GM04503 (cell line): ENCODE results near the gene DNM1.

Experiments
- DNase-seq: peaks from one replicate; pipeline ENCODE4 v3.0.0-alpha.2; 2012; ENCODE audit warnings: low read depth

Gene DNM1

DNA sequence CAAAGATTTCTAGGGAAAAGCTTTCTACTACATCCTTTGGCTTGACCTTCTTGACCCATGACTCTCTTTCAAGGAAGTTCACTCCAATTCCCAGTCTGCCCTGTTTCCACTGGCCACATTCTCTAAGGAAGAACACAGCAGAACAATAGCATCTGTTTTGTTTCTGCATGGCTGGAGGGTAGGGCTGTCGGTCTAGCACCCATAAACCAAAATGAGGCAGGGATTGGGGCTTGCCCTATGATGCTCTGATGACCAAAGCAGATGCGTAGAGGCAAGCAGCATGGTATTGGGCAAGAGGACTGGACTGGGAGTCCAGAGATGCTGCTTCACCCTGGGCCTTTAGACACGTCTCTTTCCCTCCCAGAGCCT lies 48.5 kb downstream of the DNM1 start:
- DNase-seq, result no peak

DNA sequence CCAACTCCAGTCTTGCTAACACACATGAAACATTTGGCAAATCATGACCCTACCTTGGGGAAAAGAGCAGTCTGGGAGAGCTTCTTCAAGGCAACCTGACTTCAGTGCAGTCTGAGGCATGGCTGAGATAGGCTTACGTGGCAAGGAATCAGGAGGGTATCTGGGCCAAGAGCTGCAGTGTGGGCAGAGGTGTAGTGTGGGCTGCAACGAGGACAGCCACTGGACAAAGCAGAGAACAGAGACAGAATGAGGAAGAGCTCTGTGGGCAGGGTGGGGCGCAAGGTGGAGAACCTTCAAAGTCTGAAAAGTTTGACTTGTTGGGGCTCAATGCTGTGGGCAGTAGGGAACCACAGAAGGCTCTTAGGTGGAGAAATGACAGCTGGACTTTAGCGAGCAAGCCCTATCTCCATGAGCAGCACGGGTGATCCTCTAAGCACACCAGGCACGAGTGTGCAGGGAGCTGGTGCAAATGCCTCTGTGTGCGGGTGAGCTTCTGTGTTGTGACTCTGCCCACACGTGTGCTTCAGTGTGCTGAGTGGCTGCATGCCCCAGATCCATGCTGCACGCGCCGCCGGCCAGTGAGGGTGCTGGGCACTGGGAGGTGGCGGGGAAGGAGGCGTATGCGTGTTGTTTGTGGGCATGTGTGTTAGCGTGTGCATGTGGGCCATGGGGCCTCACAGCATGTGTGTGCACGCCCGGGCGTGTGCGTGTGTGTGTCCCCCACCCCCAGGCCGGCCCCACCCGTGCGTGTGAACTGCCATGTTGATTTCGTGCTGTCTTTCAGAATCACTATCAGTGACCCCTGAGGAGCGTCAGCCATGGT lies 49.3 kb downstream of the DNM1 start:
- no peak for DNase-seq

DNA sequence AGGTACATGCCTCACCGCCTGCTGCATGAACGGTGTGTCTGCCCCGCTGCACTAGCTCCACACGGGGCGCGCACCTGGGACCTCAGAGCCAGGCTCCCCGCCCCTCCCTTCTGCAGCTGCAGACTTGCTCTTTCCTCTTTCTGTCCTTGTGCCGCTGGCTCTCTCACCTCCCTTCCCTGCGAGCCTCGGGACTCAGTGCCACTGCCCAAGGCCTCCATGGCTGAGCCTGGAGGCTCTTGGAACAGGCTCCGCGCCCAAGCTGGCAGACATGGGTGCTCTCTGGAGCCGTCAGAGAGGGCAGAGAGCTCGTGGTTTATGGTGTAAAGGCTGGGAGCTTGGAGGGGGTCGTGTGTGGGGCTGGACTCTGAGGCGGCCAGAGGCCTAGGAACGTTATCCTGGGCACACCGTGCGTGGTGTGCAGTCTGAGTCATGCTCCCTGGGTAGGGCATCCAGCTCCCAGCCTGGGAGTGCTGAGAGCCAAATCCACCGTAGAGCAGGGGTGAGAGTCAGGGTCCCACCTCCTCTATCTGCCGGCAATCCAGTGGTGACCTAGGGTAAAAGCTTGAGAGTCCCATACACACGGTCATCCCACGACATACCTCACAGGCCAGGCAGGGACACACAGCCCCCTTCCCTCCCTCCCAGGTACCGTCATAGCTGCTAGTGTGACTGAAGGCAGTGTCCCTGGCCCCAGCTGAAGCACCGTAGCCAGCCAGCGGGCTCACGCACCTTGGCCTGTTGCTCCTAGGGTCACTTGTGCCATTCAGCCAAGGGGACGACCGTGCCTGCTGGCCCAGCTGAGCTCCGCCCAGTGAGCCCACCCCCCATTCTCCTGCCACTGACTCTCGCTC lies 50.2 kb downstream of the DNM1 start:
- DNase-seq, result no peak

DNA sequence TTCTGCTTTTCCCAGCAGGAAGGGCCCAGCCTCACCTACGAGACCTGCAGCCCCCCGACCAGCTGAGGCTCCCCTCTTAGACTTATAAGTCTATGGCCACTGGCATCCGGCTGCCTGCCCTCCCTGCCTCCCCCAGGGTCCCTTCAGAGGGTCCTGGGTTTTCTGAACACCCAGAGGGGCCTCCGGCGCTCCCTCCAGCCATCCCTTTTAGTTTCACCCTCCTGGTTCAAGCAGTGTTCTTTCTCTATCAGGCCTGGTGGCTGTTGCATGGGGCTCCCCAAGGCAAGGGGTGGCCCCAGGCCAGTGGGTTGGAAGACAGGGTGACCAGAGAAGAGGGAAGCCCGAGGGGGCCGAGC lies 50.8 kb downstream of the DNM1 start:
- no peak for DNase-seq

DNA sequence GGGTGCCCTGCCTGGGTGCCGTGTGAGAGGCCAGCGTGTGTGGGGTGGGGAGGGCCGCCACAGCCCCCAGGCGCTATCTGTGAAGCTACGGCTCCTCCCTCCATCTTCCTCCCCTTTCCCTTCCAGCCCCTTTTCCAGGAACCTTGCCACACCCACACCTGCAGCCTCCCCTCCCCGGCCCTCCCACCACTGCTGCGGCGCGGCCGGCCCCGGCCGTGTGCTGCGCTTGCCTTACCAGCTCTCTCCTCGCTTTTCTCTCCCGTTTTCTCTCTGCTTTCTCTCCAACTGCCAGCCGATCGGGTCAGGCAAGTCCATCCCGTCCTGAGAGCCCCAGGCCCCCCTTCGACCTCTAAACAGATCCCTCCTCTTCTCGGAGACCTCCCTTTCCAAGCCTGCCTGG lies 51.2 kb downstream of the DNM1 start:
- no peak for DNase-seq

DNA sequence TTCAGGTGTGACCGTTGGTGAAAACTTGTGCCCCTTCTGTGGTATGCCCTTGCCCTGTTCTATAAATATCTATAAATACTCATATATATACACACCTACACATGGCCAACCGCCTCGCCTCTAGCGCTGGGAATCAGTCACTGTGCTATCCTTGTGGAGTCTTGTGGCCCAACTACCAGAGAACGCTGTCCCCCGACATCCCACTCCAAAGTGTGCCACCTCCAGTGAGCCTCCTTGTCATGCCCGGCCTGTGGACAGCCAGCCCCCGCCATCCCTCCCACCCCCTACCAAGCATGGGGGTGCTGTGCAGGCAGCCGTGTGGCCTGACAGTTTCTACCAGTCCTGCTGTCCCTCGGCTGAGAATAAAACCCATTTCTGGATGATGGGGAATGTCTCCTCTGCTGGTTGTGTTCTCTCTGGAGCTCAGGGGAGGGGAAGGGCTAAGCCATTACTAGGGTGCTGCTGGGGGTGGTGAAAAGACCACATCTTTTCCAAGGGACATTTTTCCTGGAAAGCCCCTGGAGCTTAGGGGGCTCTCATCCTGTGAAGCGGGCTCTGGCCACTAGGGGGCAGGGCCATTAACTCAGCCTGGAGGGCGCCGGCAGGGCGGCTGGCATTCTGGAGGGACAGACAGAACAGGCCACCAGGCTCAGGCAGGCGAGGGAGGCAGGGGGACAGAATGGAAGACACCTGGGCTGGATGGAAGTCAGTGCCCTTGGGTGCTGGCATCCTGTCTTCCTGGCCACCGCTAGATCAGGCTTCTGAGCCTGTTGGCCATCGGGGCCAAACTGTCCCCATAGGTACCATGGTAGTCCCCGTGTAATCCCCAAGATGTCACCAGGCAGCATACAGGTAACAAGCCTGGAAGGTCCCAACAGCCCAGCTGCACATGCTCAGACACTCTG lies 51.9 kb downstream of the DNM1 start:
- DNase-seq, result no peak

DNA sequence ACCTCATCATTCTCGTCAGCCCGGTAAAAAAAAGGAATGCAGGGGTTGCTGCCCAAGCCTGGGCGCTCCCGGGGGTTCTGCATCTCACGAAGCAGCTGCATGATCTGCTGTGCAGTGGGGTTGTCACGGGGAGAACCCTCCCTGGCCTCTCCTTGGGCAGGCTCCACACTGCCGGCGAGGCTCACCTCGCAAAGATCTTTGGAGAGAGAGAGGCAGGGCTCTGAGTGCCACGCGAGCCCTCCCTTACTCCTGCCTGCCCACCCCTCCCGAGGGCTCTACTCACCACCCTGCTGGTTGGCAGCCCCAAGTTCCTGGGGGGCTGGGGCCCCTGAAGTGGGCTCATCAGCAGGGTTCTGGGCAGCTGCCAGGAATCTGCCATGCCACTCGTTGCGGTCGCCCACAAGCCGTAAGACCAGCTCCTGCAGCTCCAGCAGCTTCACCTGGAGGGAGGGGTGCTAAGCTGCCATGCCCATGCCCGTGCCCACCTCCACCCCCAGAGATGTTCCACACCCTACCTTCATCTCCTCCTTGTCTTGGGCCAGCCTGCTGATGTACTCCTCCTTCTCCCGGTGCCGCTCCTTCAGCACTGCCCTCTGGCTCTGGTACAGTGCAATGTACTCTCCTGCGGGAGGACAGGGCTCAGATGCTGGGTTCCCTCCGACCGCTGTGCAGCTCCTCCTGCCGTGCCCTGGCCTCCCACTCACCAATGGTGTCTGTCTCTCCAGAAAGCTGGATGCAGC lies 54.1 kb downstream of the DNM1 start:
- DNase-seq, result no peak

DNA sequence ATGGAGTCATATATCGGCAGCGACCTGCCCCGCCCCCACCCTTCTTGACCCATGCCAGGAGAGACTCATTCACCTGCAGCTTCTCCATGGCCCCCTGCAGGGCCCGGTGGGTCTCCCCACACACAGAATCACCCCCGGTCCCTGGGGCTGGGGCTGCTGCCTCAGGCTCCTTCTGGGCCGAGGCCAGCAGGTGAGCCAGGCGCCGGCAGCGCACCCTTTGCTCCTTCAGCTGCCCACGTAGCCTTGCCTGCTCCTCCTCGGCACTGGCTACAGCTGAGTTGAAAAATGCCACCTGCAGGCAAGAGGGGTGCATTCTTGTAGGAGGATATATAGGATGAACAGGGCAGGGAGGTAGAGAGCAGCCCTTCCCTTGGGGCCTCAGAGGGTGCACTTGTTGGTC lies 54.7 kb downstream of the DNM1 start:
- DNase-seq, result no peak

DNA sequence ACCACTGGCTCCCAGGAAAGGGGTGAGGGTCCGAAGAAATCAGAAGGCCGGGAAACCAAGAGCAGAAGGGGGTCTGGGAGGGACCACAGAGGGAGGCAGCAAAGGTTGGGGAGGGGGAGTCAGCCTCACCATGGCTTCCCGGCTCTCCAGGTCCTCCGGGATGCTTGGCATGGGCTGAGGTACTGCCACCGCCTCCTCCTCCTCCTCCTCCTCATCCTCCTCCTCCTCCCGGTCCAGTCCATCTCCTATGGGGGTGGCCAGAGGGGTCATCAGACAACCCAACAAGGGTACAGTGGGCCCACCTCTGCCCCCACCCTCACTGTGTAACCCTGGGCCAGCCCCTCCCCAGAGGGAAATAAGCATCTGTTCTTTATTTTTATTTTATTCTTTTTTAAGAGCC lies 55.1 kb downstream of the DNM1 start:
- DNase-seq, result no peak

DNA sequence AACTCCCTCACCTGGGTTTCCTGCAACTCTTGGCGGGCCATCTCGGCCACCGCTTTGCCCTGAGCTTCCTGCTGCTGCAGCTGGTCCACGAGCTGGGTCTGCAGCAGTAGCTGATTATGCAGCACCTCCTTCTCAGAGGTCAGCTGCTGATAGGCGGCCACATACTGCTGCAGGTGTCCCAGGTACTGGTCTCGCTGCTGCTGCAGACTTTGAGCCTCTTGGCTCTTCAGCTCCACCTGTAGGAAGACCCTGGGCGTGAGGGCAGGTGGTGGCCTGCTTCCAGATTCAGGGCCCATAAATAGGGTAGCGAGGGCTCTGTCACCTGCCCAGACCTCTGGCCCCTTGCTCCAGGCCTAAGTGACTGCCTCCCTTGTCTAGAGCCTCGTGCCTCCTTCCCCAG lies 56.0 kb downstream of the DNM1 start:
- no peak for DNase-seq

DNA sequence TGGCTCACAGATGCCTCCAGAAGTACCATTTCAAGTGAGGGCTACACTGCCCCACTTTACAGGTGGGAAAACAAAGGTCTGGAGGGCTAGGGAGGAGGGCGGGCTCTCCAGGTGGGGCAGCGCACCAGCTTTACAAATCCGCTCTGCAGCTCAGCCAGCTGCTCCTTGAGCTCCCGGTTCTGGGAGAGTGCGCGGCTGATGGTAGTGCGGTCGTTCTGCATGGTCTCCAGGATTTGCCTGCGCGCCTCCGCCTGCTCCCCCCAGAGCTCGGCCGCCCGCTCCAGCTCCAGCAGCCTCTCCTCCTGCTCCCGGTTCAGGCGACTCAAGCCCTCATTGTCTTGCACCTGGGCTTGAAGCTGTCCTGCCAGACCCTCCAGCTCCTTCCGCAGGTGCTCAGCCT lies 57.2 kb downstream of the DNM1 start:
- DNase-seq, result no peak

DNA sequence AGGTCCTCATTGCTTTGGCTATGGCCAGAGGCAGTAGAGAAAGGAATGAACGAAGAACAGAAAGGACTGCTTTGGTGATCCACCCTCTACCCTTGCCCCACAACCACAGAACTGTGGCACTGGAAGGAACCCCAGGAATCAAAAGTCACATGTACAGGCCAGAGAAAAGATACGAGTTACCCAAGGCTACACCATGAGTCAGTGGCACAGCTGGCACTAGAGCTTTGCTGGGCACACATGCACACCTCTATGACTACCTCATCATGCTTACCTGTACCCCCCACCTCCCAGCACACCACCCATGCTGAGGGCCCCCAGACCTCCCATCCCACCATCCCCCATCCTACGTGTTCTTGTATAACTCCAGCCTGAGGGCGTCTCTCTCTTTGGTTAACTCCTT lies 59.5 kb downstream of the DNM1 start:
- no peak for DNase-seq

DNA sequence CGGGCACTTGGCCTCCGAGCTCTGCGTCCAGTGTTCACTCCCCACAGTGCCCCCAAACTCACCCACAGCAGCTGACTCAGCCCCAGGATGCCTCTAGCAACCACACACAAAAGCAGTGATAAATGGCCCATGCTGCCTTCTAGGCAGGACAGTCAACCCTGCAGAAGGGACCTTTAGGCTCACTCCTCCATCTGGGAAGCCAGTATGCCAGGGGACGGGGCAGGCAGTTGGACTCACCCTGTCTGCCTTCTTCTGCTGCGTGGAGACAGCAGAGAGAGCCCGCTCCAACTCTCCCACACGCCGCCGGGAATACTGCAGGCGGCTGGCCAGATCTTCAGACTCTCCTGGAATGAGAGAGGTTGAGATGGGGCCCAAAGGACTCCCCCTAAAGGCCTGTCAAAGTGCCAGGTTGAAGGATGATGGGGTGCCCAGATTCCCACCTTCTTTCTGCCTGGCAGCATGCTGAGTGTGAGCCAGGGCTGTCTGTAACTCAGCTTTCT lies 62.2 kb downstream of the DNM1 start:
- DNase-seq, result no peak

DNA sequence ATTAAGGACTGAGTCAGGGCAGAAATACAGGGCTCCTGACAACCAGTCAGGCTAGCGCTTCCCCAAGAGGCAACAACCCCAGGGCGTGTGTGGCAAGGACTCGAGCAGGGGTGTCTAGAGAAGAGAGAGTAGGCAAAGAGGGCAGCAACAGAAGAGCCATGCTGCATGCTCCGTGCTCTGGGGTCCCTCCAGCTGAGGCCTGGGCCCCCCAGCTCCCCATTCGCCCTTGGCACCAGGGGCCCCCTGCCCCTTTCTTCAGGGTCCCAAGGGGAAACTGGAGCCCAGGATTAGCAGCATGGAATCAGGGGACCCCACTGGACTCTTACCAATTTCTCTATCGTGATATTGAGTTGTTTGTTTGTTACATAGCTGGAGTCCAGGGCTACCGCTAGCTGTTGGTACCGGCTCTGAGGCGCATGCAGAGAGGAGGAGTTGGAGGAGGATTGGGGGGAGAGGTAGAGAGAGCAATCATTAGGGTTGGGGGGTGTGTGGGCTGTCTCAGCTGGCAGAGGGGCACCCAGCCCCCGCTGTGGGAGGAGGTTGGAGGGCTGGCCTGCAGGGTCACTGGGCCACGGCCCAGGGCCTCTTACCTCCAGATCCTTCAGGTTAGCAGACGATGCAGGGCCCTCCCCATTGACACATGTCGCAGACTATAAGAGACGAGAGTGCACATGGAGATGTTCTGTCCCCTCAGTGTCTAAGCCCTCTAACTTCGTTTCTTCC lies 63.9 kb downstream of the DNM1 start:
- no peak for DNase-seq

DNA sequence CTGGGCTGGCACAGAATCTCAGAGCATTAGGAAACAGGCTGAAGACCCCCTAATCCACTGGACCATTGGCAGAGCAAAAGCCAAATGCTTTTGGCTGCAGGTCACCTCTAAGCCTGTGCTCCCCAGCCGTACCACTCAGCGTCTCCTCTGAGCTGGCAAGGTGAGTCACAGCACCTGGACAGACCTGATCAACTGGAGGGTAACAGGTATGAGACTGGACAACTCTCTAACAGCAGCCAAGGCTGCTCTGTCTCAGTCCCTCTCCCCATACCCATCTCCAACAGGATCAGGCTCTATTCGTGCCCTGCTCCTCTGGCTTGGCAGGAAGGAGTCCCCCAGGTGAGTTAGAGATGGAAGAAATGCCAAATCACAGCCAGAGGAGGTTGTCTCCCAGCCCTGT lies 67.9 kb downstream of the DNM1 start:
- no peak for DNase-seq

DNA sequence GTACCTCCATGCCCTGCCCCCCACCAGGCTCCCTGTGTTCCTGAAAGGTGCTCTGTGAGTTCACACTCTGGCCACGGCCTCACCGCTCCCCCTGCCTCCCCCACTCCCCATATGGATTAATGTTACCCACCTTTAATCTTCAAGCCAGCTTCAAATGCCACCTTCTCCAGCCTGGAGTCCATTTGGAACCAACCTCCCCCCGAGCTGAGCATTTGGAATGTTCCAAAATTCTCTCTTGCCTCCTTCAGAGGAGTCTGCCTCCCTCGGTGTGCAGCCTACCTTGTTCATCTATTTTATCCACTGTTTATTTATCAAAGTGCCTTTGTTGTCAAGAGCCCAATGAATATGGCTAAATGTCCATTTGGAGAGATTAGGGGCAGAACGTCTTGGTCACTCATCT lies 68.3 kb downstream of the DNM1 start:
- DNase-seq, result no peak

DNA sequence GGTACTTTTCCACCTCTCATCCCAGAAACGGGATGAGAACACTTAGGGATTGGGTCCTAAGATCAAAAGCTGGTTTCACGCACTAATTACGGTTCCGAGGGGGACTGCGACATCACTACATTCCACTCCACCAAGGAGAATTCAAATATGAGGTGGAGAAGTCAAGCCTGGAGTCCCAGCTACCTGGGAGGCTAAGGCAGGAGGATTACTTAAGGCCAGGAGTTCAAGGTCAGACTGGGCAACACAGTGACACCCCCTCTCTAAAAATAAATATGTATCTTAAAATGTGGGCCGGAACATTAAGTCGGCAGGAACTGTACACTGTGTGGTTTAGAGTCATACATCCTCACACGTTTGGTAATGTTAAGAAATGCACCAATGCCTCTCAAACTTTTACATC lies 71.1 kb downstream of the DNM1 start:
- no peak for DNase-seq

DNA sequence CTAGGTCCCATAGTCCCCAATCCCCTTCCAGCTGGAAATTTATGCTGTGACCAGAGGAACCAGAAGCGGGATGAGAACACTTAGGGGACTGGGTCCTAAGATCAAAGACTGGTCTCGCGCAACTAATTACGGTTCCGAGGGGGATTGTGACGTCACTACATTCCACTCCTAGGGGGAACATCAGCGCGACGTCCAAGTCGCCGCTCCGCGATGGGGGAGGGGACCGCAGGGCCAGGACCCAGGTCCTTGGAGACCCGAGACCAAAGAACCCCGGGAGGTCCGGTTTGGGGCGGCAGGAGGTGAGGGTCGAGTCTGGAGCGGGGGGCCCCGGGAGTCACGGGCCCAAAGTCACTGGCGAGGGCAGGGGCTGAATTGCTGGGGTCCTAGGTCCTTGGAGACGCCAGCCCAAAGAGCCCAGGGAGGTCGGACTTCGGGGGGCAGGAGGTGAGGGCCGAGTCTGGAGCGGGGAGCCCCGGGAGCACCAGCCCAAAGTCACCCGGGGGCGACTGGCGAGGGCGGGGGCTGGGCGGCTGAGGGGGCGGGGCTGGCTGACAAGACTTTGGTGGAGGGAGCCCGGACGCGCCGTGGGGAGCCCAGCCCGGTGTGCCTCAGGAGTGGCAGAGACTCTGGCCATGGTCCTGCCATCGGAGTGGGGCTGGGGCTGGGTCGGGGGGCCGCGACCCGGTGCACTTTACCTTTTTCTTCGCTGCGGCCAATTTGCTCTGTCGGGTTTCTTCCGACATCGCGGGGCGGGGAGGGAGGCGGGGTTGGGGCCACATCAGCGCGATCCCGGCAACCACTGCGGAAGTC lies 72.2 kb downstream of the DNM1 start, which contains the start of gene GOLGA2:
GOLGA2 (minus strand) TSS at position 810 of the 810 bp plus-strand sequence; CDS start at position 779, 31 bp downstream.
- no peak for DNase-seq

DNA sequence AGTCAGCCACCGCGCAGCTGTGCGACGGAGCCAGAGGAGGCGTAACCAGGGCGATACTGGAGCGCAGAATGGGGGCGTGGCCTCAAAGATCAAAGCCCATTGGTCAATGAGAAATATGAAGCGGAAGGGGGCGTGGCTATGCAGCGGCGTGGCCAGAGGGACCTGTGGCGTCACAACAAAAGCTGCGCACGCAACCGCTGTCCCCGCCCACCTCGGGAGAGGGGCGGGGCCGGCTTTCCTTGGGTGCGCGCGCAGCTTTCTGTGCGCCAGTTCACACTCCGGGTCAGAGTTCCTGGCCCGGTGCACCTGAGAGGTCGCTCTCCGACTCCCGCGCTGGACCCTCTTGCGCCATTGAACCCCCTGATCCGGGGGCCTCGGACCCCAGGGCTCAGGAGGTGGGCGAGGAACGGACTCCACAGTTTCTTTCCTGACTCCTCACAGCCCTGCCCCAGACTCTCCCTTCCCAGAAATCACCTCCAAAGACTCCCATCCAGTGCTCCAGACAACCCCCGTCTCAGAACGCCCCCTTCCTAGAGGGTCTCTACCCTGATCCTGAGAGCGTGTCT lies 72.9 kb downstream of the DNM1 start, which contains the start of gene SWI5:
SWI5 (plus strand) TSS at position 269 of the 566 bp plus-strand sequence.
- peak; percentile 84 for DNase-seq
